Endothelial cell of umbilical vein (primary cell): ENCODE results near the gene CIZ1. TPM values are rescaled to one million over a fixed set of nuclear protein-coding genes. Genes with fewer than 3 reads are reported as not detected.
A peak's percentile ranks its signal among the peaks of the same experiment; 100 is the strongest.
"Not testable (repeated sequence)": the region's sequence is repeated elsewhere in the genome, so short reads cannot be mapped to it uniquely, and the experiment has no call there.

Experiments
- BruUV-seq: library from RNA; stranded (reverse); fragments of 400-500 nt; replicated peaks from 2 replicates; lab custom pipeline; 2021; lab: Mats Ljungman, UMichigan
- CTCF ChIA-PET: fragments of 300-600, 350-600 bp; sonication (Branson Sonifier 250); formaldehyde crosslinking; loops from one replicate; lab custom pipeline; 2021; ENCODE audit warnings: antibody characterized with exemption, inconsistent platforms; lab: Charles Lee
- POLR2A ChIA-PET: fragments of 300-600, 350-600 bp; sonication (Branson Sonifier 250); formaldehyde crosslinking; loops from one replicate; lab custom pipeline; 2021; ENCODE audit warnings: antibody characterized with exemption, inconsistent platforms; lab: Charles Lee
- DNase-seq: peaks from one replicate; pipeline ENCODE4 v3.0.0-alpha.2; 2011; ENCODE audit warnings: low read depth, low spot score
- FAIRE-seq: peaks from 2 replicates; lab custom pipeline; 2011; peaks lifted over from hg19 to GRCh38; lab: Jason Lieb, UNC
- H2AFZ ChIP-seq: 2 replicates; pipeline ENCODE4 v1.6.0; 2012; ENCODE audit warnings: low read depth, low read length, control low read depth, inconsistent platforms
- H3K27ac ChIP-seq: 2 replicates; pipeline ENCODE4 v1.5.1; 2011; ENCODE audit warnings: low read depth, mild to moderate bottlenecking, control low read depth, low read length, moderate library complexity; ENCODE audit not compliant: insufficient read depth
- H3K27me3 ChIP-seq, 2 experiments: 2 replicates each; pipeline versions ENCODE4 v1.6.0 to v1.6.1; 2011; ENCODE audit warnings: low read length in 2 of 2, mixed read lengths in 1 of 2; ENCODE audit not compliant: control insufficient read depth in 2 of 2, insufficient read depth in 2 of 2
- H3K36me3 ChIP-seq, 2 experiments: 2 replicates in 1 of 2; 3 replicates in 1 of 2; pipeline ENCODE4 v1.5.1; 2011; ENCODE audit warnings: low read length in 2 of 2, mild to moderate bottlenecking in 1 of 2, moderate library complexity in 1 of 2; ENCODE audit not compliant: control insufficient read depth in 2 of 2, insufficient read depth in 2 of 2; ENCODE audit errors: extremely low read depth in 1 of 2
- H3K4me1 ChIP-seq: 3 replicates; pipeline ENCODE4 v1.5.1; 2011; ENCODE audit warnings: mild to moderate bottlenecking, low read length; ENCODE audit not compliant: control insufficient read depth, insufficient read depth; ENCODE audit errors: extremely low read depth
- H3K4me2 ChIP-seq: 2 replicates; pipeline ENCODE4 v1.6.1; 2011; ENCODE audit warnings: low read length, control low read depth, mixed read lengths; ENCODE audit not compliant: insufficient read depth
- H3K4me3 ChIP-seq, 3 experiments: fragments of 200-600 bp in 1 of 3; sonication (generic), shearing (Covaris generic) in 1 of 3; replicated peaks in 1 of 3; 2 replicates each; pipeline ENCODE4 v1.5.1; 2011 to 2016; ENCODE audit warnings: control low read depth in 3 of 3, low read length in 3 of 3, mild to moderate bottlenecking in 2 of 3, inconsistent platforms in 1 of 3, low read depth in 1 of 3, moderate library complexity in 1 of 3; ENCODE audit not compliant: insufficient read depth in 1 of 3
- H3K79me2 ChIP-seq: 2 replicates; pipeline ENCODE4 v1.6.0; 2012; ENCODE audit warnings: low read length, inconsistent platforms; ENCODE audit not compliant: control insufficient read depth, insufficient read depth
- H3K9ac ChIP-seq: replicated peaks from 2 replicates; pipeline ENCODE3; 2011; ENCODE audit warnings: low read length, control low read depth; ENCODE audit not compliant: insufficient read depth; ENCODE audit errors: extremely low read depth
- H3K9me1 ChIP-seq: replicated peaks from 3 replicates; pipeline ENCODE4 v1.6.0; 2011; ENCODE audit warnings: mild to moderate bottlenecking, low read length; ENCODE audit not compliant: control insufficient read depth, insufficient read depth; ENCODE audit errors: extremely low read depth
- H3K9me3 ChIP-seq: replicated peaks from 2 replicates; pipeline ENCODE4 v1.5.1; 2012; ENCODE audit warnings: low read length, inconsistent platforms; ENCODE audit not compliant: control insufficient read depth, insufficient read depth
- H4K20me1 ChIP-seq: replicated peaks from 2 replicates; pipeline ENCODE3; 2011; ENCODE audit warnings: mild to moderate bottlenecking, low read length; ENCODE audit not compliant: control insufficient read depth, insufficient read depth; ENCODE audit errors: extremely low read depth
- CTCF ChIP-seq, 2 donors: IDR thresholded peaks; 1 replicate in 1 of 2; 2 replicates in 1 of 2; pipeline ENCODE4 v1.5.1; 2011; ENCODE audit warnings: low read length in 2 of 2, mild to moderate bottlenecking in 2 of 2, moderate library complexity in 2 of 2, control low read depth in 1 of 2, inconsistent platforms in 1 of 2, low read depth in 1 of 2; ENCODE audit not compliant: insufficient read depth in 1 of 2; ENCODE audit errors: extremely low read depth in 1 of 2
- EZH2 ChIP-seq: IDR thresholded peaks from 2 replicates; pipeline ENCODE4 v1.6.1; 2012; ENCODE audit warnings: borderline replicate concordance, low read depth, mild to moderate bottlenecking, moderate library complexity, low read length, inconsistent platforms; ENCODE audit not compliant: severe bottlenecking
- FOS ChIP-seq: IDR thresholded peaks from 2 replicates; pipeline ENCODE4 v1.6.1; 2011; ENCODE audit warnings: mild to moderate bottlenecking, low read length, moderate library complexity, borderline replicate concordance; ENCODE audit not compliant: insufficient read depth
- GATA2 ChIP-seq: IDR thresholded peaks from 2 replicates; pipeline ENCODE4 v1.7.0; 2011; ENCODE audit warnings: low read depth, mild to moderate bottlenecking, moderate library complexity, mixed read lengths, low read length; ENCODE audit not compliant: insufficient read length, insufficient read depth
- JUN ChIP-seq: IDR thresholded peaks from 2 replicates; pipeline ENCODE4 v1.6.1; 2011; ENCODE audit warnings: borderline replicate concordance, low read depth; ENCODE audit not compliant: insufficient read length, insufficient read depth
- MAX ChIP-seq: IDR thresholded peaks from 2 replicates; pipeline ENCODE4 v1.6.1; 2011; ENCODE audit not compliant: insufficient read depth, insufficient read length
- MYC ChIP-seq: IDR thresholded peaks from one replicate; pipeline ENCODE4 v1.6.1; 2011; ENCODE audit warnings: mild to moderate bottlenecking, low read depth, low read length
- POLR2A ChIP-seq: IDR thresholded peaks from 2 replicates; pipeline ENCODE4 v1.6.1; 2012; ENCODE audit warnings: low read depth, mild to moderate bottlenecking, control low read depth, low read length
- POLR2AphosphoS5 ChIP-seq: IDR thresholded peaks from 2 replicates; pipeline ENCODE4 v1.6.1; 2012; ENCODE audit warnings: low read depth, mild to moderate bottlenecking, control low read depth, low read length, moderate library complexity; ENCODE audit not compliant: insufficient read depth
- dilution Hi-C: fragments of 300-500 bp; cut with MboI; formaldehyde crosslinking; loops from one replicate; pipeline ENCODE4 v1.15.0; 2019; ENCODE audit warnings: low sequenced_read_pairs; ENCODE audit not compliant: extremely low pct_ligation_motif_present
- intact Hi-C: fragments of 100-400 bp; cut with micrococcal nuclease; formaldehyde crosslinking; loops from one replicate; pipeline ENCODE4 v1.10.0; 2022
- polyA plus RNA-seq, 4 experiments: library from polyadenylated mRNA; depleted of rRNA in 3 of 4; stranded (reverse) in 3 of 4; unstranded in 1 of 4; fragments of >200 nt; gene quantifications; 2 replicates each; pipeline versions ENCODE4 v1.2.1 to v1.2.3, GENCODE V29; 2011 to 2012; ENCODE audit warnings: missing spikeins in 1 of 4
- total RNA-seq: library from RNA; stranded (reverse); gene quantifications from 2 replicates; pipeline ENCODE4 v1.2.3, GENCODE V29; 2021

CIZ1 gene
- total and polyA plus RNA-seq, 2 donors (not counting 3 experiments of a cell fraction or from before 2014, with no cell fraction given) = 88.3 to 150 TPM

- peak in 1 of 2 donors; percentile 40 for TF ChIP-seq CTCF (IDR thresholded peaks at IDR 0.05; ENCODE audit: extremely low read depth in 1 of 2, insufficient read depth in 1 of 2, low read depth in 1 of 2, low read length in 2 of 2)
- H3K27ac ChIP-seq, dilution Hi-C loops, H2AFZ ChIP-seq, H3K79me2 ChIP-seq, DNase-seq, H3K4me3 ChIP-seq, H4K20me1 ChIP-seq, H3K9me3 ChIP-seq, H3K27me3 ChIP-seq, BruUV-seq, H3K4me2 ChIP-seq, H3K9me1 ChIP-seq, FAIRE-seq, H3K4me1 ChIP-seq, POLR2A ChIA-PET, H3K9ac ChIP-seq: not testable (repeated sequence)
- intact Hi-C loops = loop anchor here (5.0 kb wide), 1 partner anchor 161 kb away; the partner anchor contains the start of gene SLC27A4
- CTCF ChIA-PET = interaction anchor here (0.8 kb wide), 1 partner anchor 160 kb away, joined by 5 read pairs; no protein-coding TSS in a partner anchor
- peaks cover 21 to 52% of the 10 kb centered on the region in 2 experiments for H3K36me3 ChIP-seq
Measured at GRCh38 chr9:128181480-128181879, 9.9 kb downstream of the CIZ1 start.

GRCh38 chr9:128180447-128180846 is 10.9 kb downstream of the CIZ1 start:
- no peaks in the 10 kb centered on the region for H3K9me3 ChIP-seq
- peaks cover 24 to 51% of the 10 kb centered on the region in 2 experiments for H3K36me3 ChIP-seq
- no peaks in the 10 kb centered on the region for H3K27me3 ChIP-seq
- no peaks in the 10 kb centered on the region for H3K4me1 ChIP-seq
- no peak overlapping the region for H3K9ac ChIP-seq
- no peaks in the 10 kb centered on the region for H4K20me1 ChIP-seq
- DNase-seq (no peak), FAIRE-seq (no peak)
- TF ChIP-seq FOS (no peak), MAX (no peak), POLR2A (no peak), GATA2 (no peak), MYC (no peak), EZH2 (no peak), POLR2AphosphoS5 (no peak), CTCF (IDR thresholded peaks at IDR 0.05; ENCODE audit: extremely low read depth in 1 of 2, insufficient read depth in 1 of 2, low read depth in 1 of 2, low read length in 2 of 2) (no peak), JUN (no peak)
- no TSS peak for BruUV-seq
- no peaks in the 10 kb centered on the region for H3K9me1 ChIP-seq
- ChIA-PET POLR2A (no interaction called here), CTCF (no interaction called here)
- intact Hi-C loops = loop anchor here (5.0 kb wide), 1 partner anchor 162 kb away; the partner anchor contains the start of gene SLC27A4
- no peaks in the 10 kb centered on the region for H3K79me2 ChIP-seq
- no peak overlapping the region for H3K4me2 ChIP-seq
- no peak overlapping the region for H2AFZ ChIP-seq
- no peak overlapping the region for H3K27ac ChIP-seq
- dilution Hi-C loops = no loop called here
- H3K4me3 ChIP-seq = no peak overlapping the region
